ENCODE measurements around the gene DNAAF8. TPM values are rescaled to one million over a fixed set of nuclear protein-coding genes. Genes with fewer than 3 reads are reported as not detected.

Gene DNAAF8
- 0.54 and 0.56 TPM in 2 replicates for total RNA-seq (2012; rRNA removed)
- 1.7 TPM in 2 replicates for polyA plus RNA-seq (2012; rRNA removed)
- 0.68 and 1.1 TPM in 2 replicates for polyA plus RNA-seq (2012; cell fraction: cytosol; rRNA removed)
- polyA plus RNA-seq (2012; cell fraction: nucleus; rRNA removed; ENCODE audit: low replicate concordance): 0.99 and 1.6 TPM in 2 replicates
- Bru-seq, nascent RNA: percentile 25 among the genes with signal in this experiment
- BruChase-seq, experiment 1, labeled RNA remaining after a 6-hour chase: percentile 28 among the genes with signal in this experiment
- BruChase-seq, experiment 2, labeled RNA remaining after a 2-hour chase: percentile 22 among the genes with signal in this experiment
- long read RNA-seq, partial matches to known transcripts: 4 of 7 reads
- long read RNA-seq, other reads (novel, unspliced or antisense): 3 of 7 reads

DNA sequence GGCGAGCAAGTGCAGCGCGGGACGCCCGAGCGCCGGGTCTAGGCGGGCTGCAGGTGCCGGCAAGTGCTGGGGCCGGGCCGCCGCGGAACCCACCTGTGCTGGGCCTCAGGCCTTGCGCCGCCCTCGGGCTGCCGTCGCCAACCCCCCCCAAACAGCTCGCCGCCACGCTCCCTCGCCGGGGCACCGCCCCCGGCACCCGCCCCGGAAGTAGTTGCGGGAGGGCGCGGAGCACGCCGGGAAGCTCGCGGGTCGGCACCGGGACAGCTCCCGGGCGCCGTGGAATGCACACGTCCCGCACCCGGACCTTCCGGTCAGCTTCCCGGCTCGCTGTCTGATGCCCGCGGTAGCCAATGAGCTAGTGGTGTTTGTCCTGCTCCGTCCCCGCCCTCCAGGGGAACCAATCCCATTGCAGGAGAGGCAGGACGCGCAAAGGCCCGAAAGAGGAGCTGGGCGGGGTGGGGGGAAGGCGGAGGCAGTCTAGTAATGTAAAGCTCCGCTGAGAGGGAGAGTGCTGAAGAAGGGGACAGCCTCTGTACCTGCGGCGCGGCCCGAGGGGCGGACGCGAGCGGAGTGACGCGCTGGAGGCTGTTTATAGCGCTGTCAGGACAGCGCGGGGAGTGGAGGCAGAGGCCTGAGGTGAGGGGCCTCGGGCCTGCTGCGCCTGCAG, at the start of gene DNAAF8, which contains the start of gene ANKS3:
TSS of gene DNAAF8 (plus strand) at position 475 of the 667 bp plus-strand sequence. CDS start 1,978 bp downstream, outside the sequence.
TSS of gene ANKS3 (minus strand) at position 209 of the 667 bp plus-strand sequence. CDS start 4,122 bp downstream, outside the sequence.
- peak within 1 kb of the TSS; percentile 65 for H3K4ac ChIP-seq (ENCODE audit: low read depth, low read length)
- no peak for TF ChIP-seq CEBPB (IDR thresholded peaks at IDR 0.05; ENCODE audit: low read depth, low read length)
- TF ChIP-seq SMC3 (IDR thresholded peaks at IDR 0.05; ENCODE audit: low read depth, low read length): no peak
- no peak for TF ChIP-seq CHD1 (IDR thresholded peaks at IDR 0.05; ENCODE audit: low read depth, low read length)
- TF ChIP-seq BHLHE40 (IDR thresholded peaks at IDR 0.05; ENCODE audit: low read depth, low read length): peak; percentile 20; the same call in 1 of the 2 replicates
- no peak for TF ChIP-seq FOS (IDR thresholded peaks at IDR 0.05; ENCODE audit: low read depth, low read length)
- TF ChIP-seq, protein P1, sequence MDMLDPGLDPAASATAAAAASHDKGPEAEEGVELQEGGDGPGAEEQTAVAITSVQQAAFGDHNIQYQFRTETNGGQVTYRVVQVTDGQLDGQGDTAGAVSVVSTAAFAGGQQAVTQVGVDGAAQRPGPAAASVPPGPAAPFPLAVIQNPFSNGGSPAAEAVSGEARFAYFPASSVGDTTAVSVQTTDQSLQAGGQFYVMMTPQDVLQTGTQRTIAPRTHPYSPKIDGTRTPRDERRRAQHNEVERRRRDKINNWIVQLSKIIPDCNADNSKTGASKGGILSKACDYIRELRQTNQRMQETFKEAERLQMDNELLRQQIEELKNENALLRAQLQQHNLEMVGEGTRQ (IDR thresholded peaks at IDR 0.05; ENCODE audit: low read depth, low read length): no peak
- TF ChIP-seq RAD21 (IDR thresholded peaks at IDR 0.05; ENCODE audit: low read length): no peak
- peak; percentile 70 for TF ChIP-seq MAZ (IDR thresholded peaks at IDR 0.05; ENCODE audit: borderline replicate concordance, low read depth, low read length)
- TF ChIP-seq POLR2A (IDR thresholded peaks at IDR 0.05; ENCODE audit: low read depth, low read length): no peak; the same call in 1 of the 2 replicates
- peak; percentile 95 for TF ChIP-seq MXI1 (IDR thresholded peaks at IDR 0.05; ENCODE audit: borderline replicate concordance, low read depth, low read length)
- no peak for TF ChIP-seq NFE2L2 (IDR thresholded peaks at IDR 0.05; ENCODE audit: low read depth, low read length)
- no peak for TF ChIP-seq RCOR1 (IDR thresholded peaks at IDR 0.05; ENCODE audit: insufficient replicate concordance, low read length)
- TF ChIP-seq, protein P2, sequence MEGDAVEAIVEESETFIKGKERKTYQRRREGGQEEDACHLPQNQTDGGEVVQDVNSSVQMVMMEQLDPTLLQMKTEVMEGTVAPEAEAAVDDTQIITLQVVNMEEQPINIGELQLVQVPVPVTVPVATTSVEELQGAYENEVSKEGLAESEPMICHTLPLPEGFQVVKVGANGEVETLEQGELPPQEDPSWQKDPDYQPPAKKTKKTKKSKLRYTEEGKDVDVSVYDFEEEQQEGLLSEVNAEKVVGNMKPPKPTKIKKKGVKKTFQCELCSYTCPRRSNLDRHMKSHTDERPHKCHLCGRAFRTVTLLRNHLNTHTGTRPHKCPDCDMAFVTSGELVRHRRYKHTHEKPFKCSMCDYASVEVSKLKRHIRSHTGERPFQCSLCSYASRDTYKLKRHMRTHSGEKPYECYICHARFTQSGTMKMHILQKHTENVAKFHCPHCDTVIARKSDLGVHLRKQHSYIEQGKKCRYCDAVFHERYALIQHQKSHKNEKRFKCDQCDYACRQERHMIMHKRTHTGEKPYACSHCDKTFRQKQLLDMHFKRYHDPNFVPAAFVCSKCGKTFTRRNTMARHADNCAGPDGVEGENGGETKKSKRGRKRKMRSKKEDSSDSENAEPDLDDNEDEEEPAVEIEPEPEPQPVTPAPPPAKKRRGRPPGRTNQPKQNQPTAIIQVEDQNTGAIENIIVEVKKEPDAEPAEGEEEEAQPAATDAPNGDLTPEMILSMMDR (conservative IDR thresholded peaks at IDR 0.05; ENCODE audit: low read depth, low read length): no peak
- intact Hi-C loops (cut with micrococcal nuclease) (loop anchor here (2.0 kb wide), 2 partner anchors 33 to 223 kb away; partner anchors contain the start of gene ZNF500), in situ Hi-C loops (cut with MboI; ENCODE audit: low sequenced_read_pairs) (no loop called here), dilution Hi-C loops (cut with HindIII; ENCODE audit: low sequenced_read_pairs, unreplicated experiment) (no loop called here)
- H2BK120ac ChIP-seq (ENCODE audit: low read depth, low read length): no peak within 1 kb of the TSS
- H3K4me3 ChIP-seq (ENCODE audit: insufficient read depth, low read depth, low read length): peak within 1 kb of the TSS; percentile 89
- peak within 1 kb of the TSS; percentile 84 for H2AK9ac ChIP-seq (replicated peaks; ENCODE audit: low read depth, low read length, poor library complexity)
- H3K18ac ChIP-seq (ENCODE audit: low read depth, low read length): peak within 1 kb of the TSS; percentile 74
- peak within 1 kb of the TSS; percentile 84 for H3K27ac ChIP-seq (ENCODE audit: insufficient read depth, low read length)
- H2AFZ ChIP-seq (replicated peaks; ENCODE audit: low read length, poor library complexity): peak within 1 kb of the TSS; percentile 98
- POLR2A ChIA-PET (ENCODE audit: unreplicated experiment): interaction anchor here (0.6 kb wide), 1 partner anchor 112 kb away, joined by 3 read pairs; no protein-coding TSS in a partner anchor
- H3K79me1 ChIP-seq (ENCODE audit: low read depth in 1 of 2, low read length in 2 of 2): peaks cover 19 to 35% of the 10 kb centered on the region in 2 experiments
- no peaks in the 10 kb centered on the region for H3K9me3 ChIP-seq (ENCODE audit: control insufficient read depth, insufficient read depth, low read length)
- H3K36me3 ChIP-seq (ENCODE audit: control insufficient read depth, insufficient read depth, low read length): peaks cover 7% of the 10 kb centered on the region
- H2BK5ac ChIP-seq (ENCODE audit: low read depth, low read length, poor library complexity, severe bottlenecking): peak within 1 kb of the TSS; percentile 53
- no peak within 1 kb of the TSS for H2BK20ac ChIP-seq (ENCODE audit: low read depth, low read length)
- H3K27me3 ChIP-seq (ENCODE audit: control insufficient read depth, insufficient read depth, low read length): no peaks in the 10 kb centered on the region
- H3K4me1 ChIP-seq (ENCODE audit: control insufficient read depth, insufficient read depth, low read length): peaks cover 4% of the 10 kb centered on the region
- ATAC-seq (ENCODE audit: low read depth): peak; percentile 95
- peak within 1 kb of the TSS; percentile 49 for H4K91ac ChIP-seq (ENCODE audit: insufficient read depth, low read depth, low read length)
- peaks cover 4% of the 10 kb centered on the region; the same call in 1 of the 2 replicates for H3K9me1 ChIP-seq (ENCODE audit: insufficient read depth, low read length)
- H2BK15ac ChIP-seq (ENCODE audit: low read depth, low read length): no peak within 1 kb of the TSS; the same call in 2 of the 3 replicates
- peak within 1 kb of the TSS; percentile 98 for H3K4me2 ChIP-seq (ENCODE audit: low read depth, low read length)
- peak within 1 kb of the TSS; percentile 74; the same call in 1 of the 2 replicates for H2AK5ac ChIP-seq (ENCODE audit: low read depth, low read length)
- peak within 1 kb of the TSS; percentile 82 for H4K5ac ChIP-seq (ENCODE audit: low read depth, low read length)
- no TSS peak for BruUV-seq (replicated peaks)
- H4K8ac ChIP-seq (ENCODE audit: low read depth in 2 of 2, low read length in 2 of 2): peak within 1 kb of the TSS; percentile 90 to 92
- DNase-seq: peak; percentile 97
- peak within 1 kb of the TSS; percentile 53 for H3K23ac ChIP-seq (ENCODE audit: low read depth, low read length)
- 0% methylated on average over 41 of the region's 70 CpGs; no CpG with 5 or more reads in 1 of the 2 experiments for WGBS, 2 experiments (ENCODE audit: extremely low coverage in 2 of 2, insufficient read length in 1 of 2)
- peak within 1 kb of the TSS; percentile 92 for H3K9ac ChIP-seq (ENCODE audit: low read depth, low read length)
- peaks cover 3% of the 10 kb centered on the region; the same call in 1 of the 2 replicates for H4K20me1 ChIP-seq (ENCODE audit: insufficient read depth, low read length)
- peak within 1 kb of the TSS; percentile 48 for H3K56ac ChIP-seq (ENCODE audit: extremely low read depth, insufficient read depth, low read length)
- peak within 1 kb of the TSS; percentile 60 for H3K14ac ChIP-seq (replicated peaks; ENCODE audit: low read depth, low read length)
- CTCF ChIA-PET: interaction anchor here (0.6 to 0.8 kb wide), 2 partner anchors 11 to 221 kb away, joined by 3 to 4 read pairs; no protein-coding TSS in a partner anchor

Measured in IMR-90 (cell line).